Measurements from ENCODE around the gene SNX20.

GRCh38 chr16:50685462-50686063 lies 4.5 kb upstream of the SNX20 start:
- TF ChIP-seq EZH2 (IDR thresholded peaks at IDR 0.05; ENCODE audit: insufficient read depth, low read length) (no peak), CTCF (IDR thresholded peaks at IDR 0.05; ENCODE audit: insufficient read depth, low read depth, low read length) (no peak)

Data from astrocyte (in vitro differentiated cells and primary cell).